HCT116 (cell line): ENCODE data around the gene ANKS1A. TPM values are rescaled to one million over a fixed set of nuclear protein-coding genes. Genes with fewer than 3 reads are reported as not detected.

Source experiments
- ATAC-seq: fragments of 200-7000 bp; cut with Tn5 transposase; 2 replicates; pipeline ENCODE4 v1.9.1; 2020; ENCODE audit warnings: mild to moderate bottlenecking, moderate library complexity
- BruUV-seq: library from RNA; stranded (reverse); fragments of 400-500 nt; replicated peaks from 2 replicates; lab custom pipeline; 2021; lab: Mats Ljungman, UMichigan
- CTCF ChIA-PET: fragments of 300-600 bp; sonication (Branson Sonifier 250); formaldehyde crosslinking; loops from one replicate; lab custom pipeline; 2021; ENCODE audit warnings: antibody characterized with exemption; lab: Charles Lee
- POLR2A ChIA-PET: fragments of 300-600, 350-600 bp; sonication (Branson Sonifier 250); formaldehyde crosslinking; loops from one replicate; lab custom pipeline; 2021; ENCODE audit warnings: antibody characterized with exemption; lab: Charles Lee
- RAD21 ChIA-PET, 2 experiments: fragments of 300-600 bp; sonication (Branson Sonifier 250); formaldehyde crosslinking; loops; one replicate each; lab custom pipeline; 2023; ENCODE audit warnings: low total read pairs in 2 of 2; ENCODE audit not compliant: uncharacterized antibody in 2 of 2, unreplicated experiment in 2 of 2, low non-redundant PET in 1 of 2; lab: Charles Lee
- DNase-seq: peaks from one replicate; pipeline ENCODE4 v3.0.0-alpha.2; 2010; ENCODE audit warnings: low read depth, low spot score
- H2AFZ ChIP-seq: fragments of 200-600 bp; shearing (Covaris generic), sonication (generic); 2 replicates; pipeline ENCODE4 v1.6.1; 2017; ENCODE audit warnings: low read depth, mixed run types, mixed read lengths, antibody characterized with exemption, low read length; ENCODE audit not compliant: poor library complexity, severe bottlenecking
- H3K27ac ChIP-seq: 2 replicates; pipeline ENCODE4 v1.5.1; 2012; ENCODE audit warnings: low read depth, low read length
- H3K27me3 ChIP-seq: fragments of 200-600 bp; sonication (generic); 2 replicates; pipeline ENCODE4 v1.6.1; 2016; ENCODE audit warnings: mixed run types, low read length, mixed read lengths; ENCODE audit not compliant: insufficient read depth
- H3K36me3 ChIP-seq, 2 experiments: fragments of 200-500 bp in 1 of 2; fragments of 200-600 bp in 1 of 2; sonication (Bioruptor generic) in 1 of 2; sonication (generic) in 1 of 2; 2 replicates each; pipeline versions ENCODE4 v1.5.1 to v1.6.1; 2014 to 2016; ENCODE audit warnings: low read length in 2 of 2, inconsistent platforms in 1 of 2, mixed read lengths in 1 of 2, mixed run types in 1 of 2; ENCODE audit not compliant: insufficient read depth in 2 of 2, control insufficient read depth in 1 of 2
- H3K4me1 ChIP-seq, 2 experiments: fragments of 200-600 bp in 1 of 2; sonication (generic) in 1 of 2; 2 replicates each; pipeline versions ENCODE4 v1.5.1 to v1.6.1; 2012 to 2017; ENCODE audit warnings: low read length in 2 of 2, inconsistent platforms in 1 of 2, mild to moderate bottlenecking in 1 of 2, mixed read lengths in 1 of 2, mixed run types in 1 of 2, moderate library complexity in 1 of 2; ENCODE audit not compliant: insufficient read depth in 2 of 2, control insufficient read depth in 1 of 2
- H3K4me2 ChIP-seq: fragments of 200-600 bp; sonication (generic); 2 replicates; pipeline ENCODE4 v1.6.1; 2017; ENCODE audit warnings: mixed run types, low read length, mixed read lengths
- H3K4me3 ChIP-seq, 2 experiments: fragments of 200-600 bp in 1 of 2; sonication (generic) in 1 of 2; replicated peaks in 1 of 2; 2 replicates each; pipeline ENCODE4 v1.5.1; 2011 to 2016; ENCODE audit warnings: low read length in 2 of 2, control low read depth in 1 of 2, low read depth in 1 of 2, mild to moderate bottlenecking in 1 of 2, mixed read lengths in 1 of 2, mixed run types in 1 of 2
- H3K79me2 ChIP-seq: fragments of 200-600 bp; sonication (generic); 2 replicates; pipeline ENCODE4 v1.6.1; 2017; ENCODE audit warnings: mild to moderate bottlenecking, mixed run types, low read length, moderate library complexity, mixed read lengths; ENCODE audit not compliant: insufficient read depth
- H3K9ac ChIP-seq: fragments of 200-600 bp; sonication (generic); 2 replicates; pipeline ENCODE4 v1.6.1; 2016; ENCODE audit warnings: low read length, mixed read lengths
- H3K9me2 ChIP-seq: fragments of 200-600 bp; sonication (generic), shearing (Covaris generic); 2 replicates; pipeline ENCODE4 v1.6.1; 2017; ENCODE audit warnings: mixed run types, mild to moderate bottlenecking, moderate library complexity; ENCODE audit not compliant: insufficient read depth
- H3K9me3 ChIP-seq, 2 experiments: fragments of 200-500 bp in 1 of 2; fragments of 200-600 bp in 1 of 2; sonication (Bioruptor generic) in 1 of 2; sonication (generic) in 1 of 2; 2 replicates each; pipeline ENCODE4 v1.6.1; 2014 to 2017; ENCODE audit warnings: low read length in 2 of 2, mixed read lengths in 2 of 2, inconsistent platforms in 1 of 2, low read depth in 1 of 2, mild to moderate bottlenecking in 1 of 2, mixed run types in 1 of 2, moderate library complexity in 1 of 2; ENCODE audit not compliant: control insufficient read depth in 1 of 2, insufficient read depth in 1 of 2
- H4K20me1 ChIP-seq: fragments of 200-600 bp; sonication (generic), shearing (Covaris generic); 2 replicates; pipeline ENCODE4 v1.6.1; 2017; ENCODE audit warnings: mixed run types, mild to moderate bottlenecking, moderate library complexity; ENCODE audit not compliant: insufficient read depth
- ELF1 ChIP-seq: IDR thresholded peaks from 2 replicates; pipeline ENCODE4 v1.6.1; 2012; ENCODE audit warnings: low read depth, borderline replicate concordance
- EZH2 ChIP-seq: fragments of 200-600 bp; sonication (generic); IDR thresholded peaks from 2 replicates; pipeline ENCODE4 v1.6.1; 2017; ENCODE audit warnings: antibody characterized with exemption, mixed run types
- EZH2phosphoT487 ChIP-seq: fragments of 200-600 bp; IDR thresholded peaks from 2 replicates; pipeline ENCODE4 v1.6.1; 2018; ENCODE audit warnings: antibody characterized with exemption, borderline replicate concordance
- RAD21 ChIP-seq: IDR thresholded peaks from 2 replicates; pipeline ENCODE4 v1.6.1; 2012; ENCODE audit warnings: low read depth, mild to moderate bottlenecking
- SP1 ChIP-seq: IDR thresholded peaks from 2 replicates; pipeline ENCODE4 v1.6.1; 2012; ENCODE audit warnings: low read depth
- YY1 ChIP-seq: IDR thresholded peaks from 2 replicates; pipeline ENCODE4 v1.6.1; 2011; ENCODE audit warnings: low read length, low read depth, moderate library complexity, mild to moderate bottlenecking; ENCODE audit not compliant: insufficient replicate concordance; ENCODE audit errors: extremely low read depth
- ZNF274 ChIP-seq: fragments of 200-500 bp; sonication (Bioruptor generic); IDR thresholded peaks from 2 replicates; pipeline ENCODE4 v1.6.1; 2014; ENCODE audit warnings: mild to moderate bottlenecking, low read depth, low read length, inconsistent platforms
- intact Hi-C: fragments of 100-400 bp; cut with micrococcal nuclease; formaldehyde crosslinking; loops from 2 replicates; pipeline ENCODE4 v1.10.0; 2022
- total RNA-seq: library from RNA; stranded (reverse); gene quantifications from one replicate; pipeline ENCODE4 v1.2.1, GENCODE V29; 2021; ENCODE audit not compliant: unreplicated experiment

ANKS1A gene
- total RNA-seq, 1 experiment from 2014 or later: 20.6 TPM

- H3K79me2 ChIP-seq: no peaks in the 10 kb centered on the region
- peaks cover 2 to 10% of the 10 kb centered on the region in 2 experiments for H3K4me1 ChIP-seq
- peaks cover 0 to 4% of the 10 kb centered on the region in 2 experiments; a peak in 1 of 4 replicates for H3K36me3 ChIP-seq
- H3K27me3 ChIP-seq: no peaks in the 10 kb centered on the region
- H4K20me1 ChIP-seq: no peaks in the 10 kb centered on the region
- H3K9ac ChIP-seq: no peak overlapping the region
- TF ChIP-seq SP1: no peak
- TF ChIP-seq RAD21: no peak
- TF ChIP-seq EZH2phosphoT487: no peak
- intact Hi-C loops: no loop called here
- RAD21 ChIA-PET: no interaction called here
- H3K4me3 ChIP-seq: no peak overlapping the region
- H3K27ac ChIP-seq: no peak overlapping the region
- H2AFZ ChIP-seq: no peak overlapping the region
- DNase-seq (no peak), ATAC-seq (no peak)
- no peak overlapping the region for H3K4me2 ChIP-seq
- CTCF ChIA-PET: no interaction called here
- H3K9me2 ChIP-seq: no peaks in the 10 kb centered on the region
- POLR2A ChIA-PET: no interaction called here
- no peaks in the 10 kb centered on the region for H3K9me3 ChIP-seq
- BruUV-seq: no TSS peak
Observed at GRCh38 chr6:35019171-35019570, 130.1 kb downstream of the ANKS1A start.

- CTCF ChIA-PET: no interaction called here
- Histone ChIP-seq H3K27ac (no peak overlapping the region), H3K4me2 (no peak overlapping the region), H3K4me3 (no peak overlapping the region), H3K27me3 (no peaks in the 10 kb centered on the region), H2AFZ (no peak overlapping the region), H3K79me2 (no peaks in the 10 kb centered on the region), H3K36me3 (peaks cover 0 to 4% of the 10 kb centered on the region in 2 experiments; a peak in 1 of 4 replicates), H3K4me1 (peaks cover 9 to 10% of the 10 kb centered on the region in 2 experiments), H4K20me1 (no peaks in the 10 kb centered on the region), H3K9me2 (no peaks in the 10 kb centered on the region), H3K9me3 (no peaks in the 10 kb centered on the region), H3K9ac (no peak overlapping the region)
- DNase-seq: no peak
- ATAC-seq: no peak
- intact Hi-C loops: no loop called here
- POLR2A ChIA-PET: no interaction called here
- BruUV-seq: no TSS peak
- no peak for TF ChIP-seq EZH2
- TF ChIP-seq YY1: no peak
- no peak for TF ChIP-seq ELF1
- no peak for TF ChIP-seq ZNF274
- RAD21 ChIA-PET: no interaction called here
Observed at GRCh38 chr6:35019831-35020230, 130.8 kb downstream of the ANKS1A start.
